GM20431 (cell line): Measurements from ENCODE around the gene CEP131.

ENCODE experiments used
- in situ Hi-C: fragments of 300-500 bp; cut with MseI, MboI; formaldehyde crosslinking; loops from one replicate; pipeline ENCODE4 v1.15.0; 2020; ENCODE audit warnings: low sequenced_read_pairs; ENCODE audit not compliant: unreplicated experiment

Gene CEP131

DNA sequence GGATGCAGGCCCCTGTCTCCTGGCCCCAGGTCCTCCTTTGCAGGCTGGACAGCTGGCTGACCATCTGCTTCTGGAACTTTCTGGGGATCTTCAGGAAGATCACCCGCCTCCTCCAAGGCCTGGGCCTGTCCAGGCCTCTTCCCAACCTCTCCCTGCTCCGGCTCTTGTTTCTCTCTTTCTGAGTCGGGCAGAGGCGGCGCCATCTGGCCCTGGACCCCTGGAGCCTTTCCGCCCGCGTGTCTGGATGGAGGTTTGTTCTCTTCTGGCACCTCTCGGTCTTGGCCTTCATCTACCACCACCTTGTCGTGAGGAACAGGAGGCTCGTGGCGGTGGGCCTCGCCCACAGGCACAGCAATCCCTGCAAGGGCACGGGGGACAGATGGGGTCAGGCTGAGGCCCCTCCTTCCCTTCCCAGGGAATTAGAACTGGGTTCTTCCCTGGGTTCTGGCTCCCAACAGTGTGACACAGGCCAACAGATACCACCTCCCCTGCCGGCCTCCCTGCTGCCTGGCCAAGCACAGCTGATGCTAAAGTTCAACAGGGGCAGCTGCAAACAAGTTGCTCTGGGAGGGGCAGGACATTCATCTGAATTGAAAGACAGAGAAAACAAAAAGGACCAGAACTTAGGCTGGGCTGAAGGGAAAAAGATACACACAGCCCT, 29.7 kb upstream of the CEP131 start:
- in situ Hi-C loops, result loop anchor here (10.0 kb wide), 1 partner anchor 222 kb away; no protein-coding TSS in a partner anchor

- in situ Hi-C loops, result loop anchor here (10.0 kb wide), 1 partner anchor 223 kb away; no protein-coding TSS in a partner anchor
Observed at GRCh38 chr17:81251709-81252301, 29.0 kb upstream of the CEP131 start.

DNA sequence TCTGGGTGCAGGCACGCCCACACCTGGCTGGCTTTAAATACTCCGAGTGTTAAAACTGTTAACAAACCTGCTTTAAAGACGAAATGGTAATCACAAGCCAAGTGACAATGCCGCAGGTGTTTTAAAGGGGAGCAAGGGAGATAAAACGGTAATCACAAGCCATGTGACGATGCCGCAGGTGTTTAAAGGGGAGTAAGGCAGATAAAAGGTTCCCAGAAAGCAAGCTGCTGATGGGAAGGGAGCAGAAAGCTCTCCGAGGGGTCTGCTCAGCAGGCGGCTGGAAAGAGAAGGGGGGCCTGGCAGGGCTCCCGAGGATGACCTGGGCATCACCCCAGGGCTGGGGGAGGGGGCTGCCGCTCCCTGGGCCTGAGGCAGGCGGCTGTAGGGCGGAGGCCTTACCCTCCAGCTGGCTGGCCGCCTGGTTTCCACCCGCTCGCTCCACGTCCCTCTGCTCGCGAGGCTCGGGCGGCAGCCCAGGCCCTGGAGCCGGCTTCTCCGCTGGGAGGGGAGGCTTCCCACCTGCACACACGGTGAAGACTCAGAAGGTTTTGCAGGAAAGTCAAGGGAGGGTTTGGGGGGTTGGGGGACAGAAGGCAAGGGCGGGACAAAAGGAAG, 28.4 kb upstream of the CEP131 start:
- in situ Hi-C loops, result loop anchor here (10.0 kb wide), 1 partner anchor 224 kb away; no protein-coding TSS in a partner anchor

DNA sequence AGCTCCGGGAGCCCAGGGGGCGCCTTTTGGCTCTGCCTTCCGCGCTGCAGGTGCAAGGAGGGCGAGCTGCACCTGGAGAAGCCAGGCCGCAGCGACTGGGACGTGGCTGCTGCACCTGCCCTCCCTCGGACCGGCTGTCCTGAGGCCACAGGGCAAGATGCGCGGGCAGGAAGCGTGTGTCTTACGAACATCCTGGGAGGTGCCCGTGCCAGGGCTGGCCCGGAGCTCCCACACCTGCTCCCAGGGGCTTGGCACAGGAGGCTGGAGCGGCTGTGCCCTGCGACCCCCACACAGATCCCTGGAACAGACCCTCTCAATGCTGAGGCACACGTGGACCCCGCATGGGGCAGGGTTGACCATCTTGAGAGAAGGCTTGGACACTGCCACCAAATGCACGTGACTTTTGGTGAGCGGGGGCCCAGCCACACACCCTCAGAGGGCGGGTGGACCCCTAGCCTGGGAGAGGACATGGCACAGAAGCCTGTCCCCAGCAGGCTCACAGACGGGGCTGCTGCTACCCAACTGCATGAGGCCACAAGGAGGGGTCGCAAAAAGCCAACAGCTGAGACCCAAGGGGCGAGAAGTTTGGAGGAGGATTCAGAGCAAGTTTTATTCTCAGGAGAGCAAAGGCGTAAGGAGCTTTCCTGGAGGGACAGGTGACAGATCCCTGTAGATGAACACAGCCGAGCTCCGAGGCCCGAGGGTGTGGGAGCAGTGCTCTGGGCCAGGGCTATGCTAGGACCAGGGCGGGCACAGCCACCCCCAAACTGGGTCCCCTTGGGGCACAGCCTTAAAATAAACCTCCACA, 27.7 kb upstream of the CEP131 start:
- in situ Hi-C loops, result loop anchor here (10.0 kb wide), 1 partner anchor 224 kb away; no protein-coding TSS in a partner anchor

- in situ Hi-C loops, result loop anchor here (10.0 kb wide), 1 partner anchor 225 kb away; no protein-coding TSS in a partner anchor
Observed at GRCh38 chr17:81249223-81250040, 26.7 kb upstream of the CEP131 start.

DNA sequence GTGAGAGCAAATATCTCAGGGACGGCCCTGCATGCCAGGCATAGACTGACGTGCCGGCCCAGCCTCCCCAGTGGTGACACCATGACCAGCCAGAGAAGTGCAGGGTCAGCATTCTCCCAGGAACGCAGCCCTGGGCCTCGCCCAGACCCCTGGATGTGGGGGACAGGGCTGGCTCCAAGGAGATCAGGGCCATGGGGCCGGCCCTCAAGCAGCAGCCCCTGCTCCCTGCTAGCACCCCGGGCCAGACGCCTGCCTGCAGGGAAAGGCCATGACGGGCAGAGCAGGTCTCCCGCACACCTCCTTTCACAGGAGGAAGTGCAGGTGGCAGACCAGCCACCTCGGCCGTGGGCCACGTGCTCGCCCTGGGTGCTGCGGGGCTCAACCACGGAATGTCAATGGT, 25.9 kb upstream of the CEP131 start:
- in situ Hi-C loops, result no loop called here

DNA sequence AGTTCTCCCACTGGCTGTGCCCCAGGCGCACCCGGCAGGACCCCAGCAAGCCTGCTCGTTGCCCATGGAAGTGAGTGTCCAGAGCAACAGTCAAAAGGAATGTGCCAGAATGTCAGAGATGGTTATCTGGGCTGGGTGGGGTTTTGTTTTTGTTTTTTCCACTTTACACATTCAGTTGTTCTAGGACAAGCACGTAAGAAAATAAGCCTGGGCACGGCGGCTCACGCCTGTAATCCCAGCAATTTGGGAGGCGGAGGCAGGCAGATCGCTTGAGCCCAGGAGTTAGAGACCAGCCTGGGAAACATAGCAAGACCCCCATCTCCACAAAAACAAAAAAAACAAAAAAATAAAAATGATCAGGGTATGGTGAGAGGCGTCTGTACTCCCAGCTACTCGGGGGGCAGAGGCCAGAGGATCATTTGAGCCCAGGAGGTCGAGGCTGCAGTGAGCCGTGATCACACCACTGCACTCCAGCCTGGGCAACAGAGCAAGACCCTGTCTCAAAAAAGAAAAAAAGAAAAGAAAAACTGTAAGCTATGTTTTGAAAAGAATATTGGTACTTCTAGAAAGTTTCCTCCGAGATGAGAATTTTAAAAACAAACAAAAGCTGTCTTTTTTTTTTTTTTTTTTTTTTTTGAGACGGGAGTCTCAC, 24.7 kb upstream of the CEP131 start:
- in situ Hi-C loops, result no loop called here

DNA sequence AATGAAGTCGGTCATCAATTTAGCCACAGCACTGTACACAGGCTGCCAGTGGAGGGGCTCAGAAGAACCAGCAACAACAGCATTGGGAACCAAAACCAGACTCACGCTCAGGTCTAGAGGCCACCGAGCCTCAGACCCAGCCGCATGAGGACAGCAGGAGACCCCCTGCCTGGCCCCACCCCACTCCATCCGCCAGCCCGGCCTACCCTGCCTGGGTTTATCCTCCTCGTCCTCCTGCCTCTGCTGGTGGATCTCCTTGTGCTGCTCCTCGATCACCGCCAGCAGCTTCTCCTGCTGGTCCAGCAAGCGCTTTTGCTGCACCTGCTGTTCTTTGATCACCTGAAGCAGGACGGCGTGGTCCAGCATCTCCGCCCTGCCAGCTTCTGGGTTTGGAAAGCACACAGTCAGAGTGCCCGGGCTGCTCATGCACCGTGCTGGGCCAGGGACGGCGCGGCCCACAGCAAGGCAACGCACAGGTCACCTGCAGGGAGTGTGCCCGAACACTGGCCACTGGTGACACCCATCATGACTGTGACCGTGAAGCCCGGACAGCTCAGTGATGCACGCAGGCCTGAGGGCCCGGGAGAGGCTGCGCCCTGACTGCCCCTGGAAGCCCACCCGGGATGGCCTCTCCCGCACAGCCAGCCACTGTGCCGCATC, 24.0 kb upstream of the CEP131 start:
- in situ Hi-C loops, result no loop called here

DNA sequence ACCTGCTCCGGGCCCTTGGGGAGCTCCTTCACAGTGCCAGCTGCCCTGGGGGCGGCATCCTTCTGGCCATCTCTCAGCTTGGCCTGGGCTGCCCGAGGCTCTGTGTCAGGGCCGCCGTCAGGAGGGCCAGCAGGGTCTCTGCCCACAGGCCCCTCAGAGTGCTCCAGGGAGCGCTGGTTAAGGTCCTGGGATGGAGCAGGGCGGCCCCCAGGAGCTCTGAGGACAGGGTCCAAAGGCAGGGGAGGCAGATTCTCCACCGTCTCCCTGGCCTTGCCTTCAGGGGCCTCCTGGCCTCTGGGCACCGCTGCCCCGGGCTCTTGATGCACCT, 23.5 kb upstream of the CEP131 start:
- in situ Hi-C loops, result no loop called here

DNA sequence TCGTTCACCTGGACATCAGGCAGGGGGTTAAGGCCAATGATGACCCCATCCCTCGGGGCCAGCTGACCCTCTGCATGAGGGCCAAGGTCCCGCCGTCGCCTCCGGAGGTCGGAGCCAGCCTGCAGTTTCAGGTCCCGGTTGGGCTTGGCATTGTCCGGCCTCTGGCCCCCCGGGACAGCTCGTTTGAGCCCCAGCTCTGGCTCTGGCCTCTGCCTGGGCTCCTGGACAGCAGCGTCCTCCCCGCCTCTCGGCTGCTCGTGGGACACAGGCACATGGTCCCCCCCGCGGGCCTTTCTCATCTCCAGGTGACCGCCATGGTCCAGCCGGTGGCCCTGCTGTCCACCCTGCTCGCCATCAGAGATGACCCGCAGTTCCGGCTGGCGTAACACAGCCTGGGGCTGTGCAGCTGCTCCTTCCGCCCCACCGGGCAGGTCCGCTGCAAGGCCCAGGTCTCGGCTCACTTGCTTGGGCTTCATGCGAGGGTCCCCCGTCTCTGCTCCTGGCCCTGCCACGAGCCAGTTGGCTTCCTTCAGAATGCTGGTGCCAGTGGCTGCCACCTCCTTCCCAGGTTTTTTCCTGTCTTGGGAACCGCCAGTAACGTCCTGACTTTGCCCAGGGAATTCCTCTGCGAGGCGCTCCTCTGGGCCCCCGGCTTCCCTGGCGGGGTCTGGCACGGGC, 23.0 kb upstream of the CEP131 start:
- in situ Hi-C loops, result no loop called here

DNA sequence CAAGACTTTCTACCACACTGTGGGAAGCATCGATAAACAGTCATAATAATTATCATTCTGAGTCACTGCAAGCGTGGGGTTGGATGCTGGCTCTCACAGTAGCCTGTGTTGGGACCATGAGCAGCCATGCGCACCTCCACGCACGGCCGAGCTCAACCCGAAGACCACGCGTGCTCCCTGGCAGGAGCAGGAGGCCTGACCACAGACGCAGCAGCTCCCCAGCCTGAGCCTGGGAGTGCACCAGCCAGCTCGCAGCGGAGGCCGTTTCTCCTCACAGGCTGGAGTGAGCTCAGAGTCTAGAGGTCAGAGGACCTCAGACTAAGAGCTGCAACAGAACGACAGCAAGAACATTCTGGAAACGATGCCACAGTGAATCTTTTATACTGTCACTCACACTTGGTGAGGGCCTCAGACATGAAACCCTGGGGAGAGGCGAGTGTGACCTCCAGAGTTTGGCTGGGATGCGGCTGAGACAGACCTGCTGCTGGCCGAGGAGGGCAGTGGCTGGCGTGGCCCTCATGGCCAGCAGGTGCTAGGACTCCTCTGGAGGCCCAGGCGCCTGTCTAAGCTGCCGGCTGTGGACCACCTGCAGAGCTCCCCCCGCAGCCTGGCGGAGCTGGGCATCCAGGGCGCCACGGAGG, 22.4 kb upstream of the CEP131 start:
- in situ Hi-C loops, result no loop called here

DNA sequence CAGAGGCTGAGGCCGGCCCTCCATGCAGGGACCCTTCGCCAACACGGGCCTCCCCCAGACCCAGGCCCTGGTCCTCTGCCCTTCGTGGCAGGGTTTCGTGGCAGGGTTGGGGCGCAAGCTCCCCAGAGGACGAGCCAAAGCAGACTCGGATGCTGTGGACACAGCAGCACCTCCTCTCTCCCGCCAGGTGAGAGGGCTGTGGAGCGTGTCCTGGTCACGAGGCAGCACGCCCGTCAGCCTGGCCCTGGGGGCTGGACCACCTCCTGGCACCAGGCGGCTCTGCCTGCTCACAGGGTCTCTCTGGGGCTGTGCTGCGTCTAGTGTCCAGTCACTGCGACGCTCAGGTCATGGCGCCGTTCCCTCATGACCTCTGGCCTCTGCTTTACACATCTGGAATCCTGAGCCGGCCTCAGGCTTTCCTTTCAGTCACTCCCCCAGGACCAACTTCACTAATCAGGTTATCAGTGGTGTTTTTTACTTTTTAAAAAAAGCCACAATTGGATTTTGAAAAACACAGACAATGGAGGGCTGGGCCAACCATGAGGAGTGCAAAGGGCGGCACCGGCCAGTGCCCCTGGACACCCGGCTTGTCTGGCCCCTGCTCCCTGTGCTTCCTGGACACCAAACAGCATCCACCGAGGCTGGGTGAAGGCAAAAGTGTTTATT, 21.7 kb upstream of the CEP131 start:
- in situ Hi-C loops, result no loop called here

GRCh38 chr17:81243333-81243664, 20.5 kb upstream of the CEP131 start:
- in situ Hi-C loops, result no loop called here

- in situ Hi-C loops, result no loop called here
Observed at GRCh38 chr17:81242421-81243332, 19.9 kb upstream of the CEP131 start.

DNA sequence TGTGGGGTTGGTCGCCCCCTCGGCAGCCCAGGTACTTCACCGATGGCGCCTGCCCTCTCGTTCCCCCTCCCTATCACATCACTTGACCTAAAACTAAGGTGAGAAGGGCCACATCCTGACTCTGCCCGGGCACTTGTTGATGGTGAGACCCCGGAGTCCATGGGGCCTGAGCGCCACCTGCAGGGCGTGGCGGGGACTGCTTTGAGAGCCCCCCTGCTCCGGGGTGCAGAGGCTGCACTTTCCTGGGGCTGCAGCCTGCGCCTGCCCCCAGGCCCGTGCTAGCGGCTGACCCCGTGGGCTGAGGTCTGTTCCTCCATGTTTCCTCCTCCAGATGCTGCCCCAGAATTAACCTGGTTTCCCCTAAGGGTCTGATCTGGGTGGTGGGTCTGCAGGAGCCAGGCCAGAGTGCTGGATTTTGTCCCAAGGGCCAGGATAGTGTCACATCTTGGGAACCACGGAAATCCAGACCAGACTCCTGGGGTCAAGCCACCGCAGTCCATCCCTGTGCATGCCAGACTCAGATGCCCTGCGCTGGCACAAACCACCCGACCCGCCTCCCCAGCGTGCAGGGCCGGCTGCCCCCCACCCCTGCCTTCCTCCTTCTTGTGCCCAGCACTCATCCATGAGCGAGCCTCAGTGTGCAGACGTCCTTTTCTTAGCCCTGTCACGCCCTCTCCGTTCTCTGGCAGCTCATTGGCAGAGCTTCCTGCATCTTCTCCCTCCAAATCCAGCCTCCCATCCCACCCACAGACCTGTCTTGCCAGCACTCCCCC, 19.1 kb upstream of the CEP131 start:
- in situ Hi-C loops, result no loop called here

GRCh38 chr17:81241203-81241602, 18.4 kb upstream of the CEP131 start:
- in situ Hi-C loops, result no loop called here
